ENCODE results near the gene ITGA7.

- TF ChIP-seq CTCF (IDR thresholded peaks at IDR 0.05 in 4 of 5, conservative IDR thresholded peaks at IDR 0.05 in 1 of 5): no peak
- TF ChIP-seq POLR2A (IDR thresholded peaks at IDR 0.05): no peak
Measured at GRCh38 chr12:55699471-55700055, 8.1 kb downstream of the ITGA7 start.
